K562 (cell line): ENCODE results near the gene UBR3.

ENCODE experiments used
- CHD7 ChIP-seq: fragments of 200-600 bp; sonication (generic); IDR thresholded peaks from one replicate; pipeline ENCODE4 v1.6.1; 2012; ENCODE audit warnings: mild to moderate bottlenecking, low read depth, low read length, inconsistent platforms
- EGR1 ChIP-seq: fragments of 450-650 bp; conservative IDR thresholded peaks from 2 replicates; pipeline ENCODE4 v1.6.1; 2017; ENCODE audit warnings: mild to moderate bottlenecking
- ELF2 ChIP-seq: fragments of 250-450 bp; sonication (Bioruptor Pico); IDR thresholded peaks from 2 replicates; pipeline ENCODE4 v1.5.0; 2021; ENCODE audit warnings: mild to moderate bottlenecking
- JUNB ChIP-seq: fragments of 450-650 bp; formaldehyde crosslinking; conservative IDR thresholded peaks from 2 replicates; pipeline ENCODE4 v1.4.0; 2020; ENCODE audit warnings: mild to moderate bottlenecking
- MGA ChIP-seq: fragments of 450-650 bp; IDR thresholded peaks from 2 replicates; pipeline ENCODE4 v1.6.1; 2016; ENCODE audit warnings: mild to moderate bottlenecking, moderate library complexity
- POLR2A ChIP-seq: fragments of 450-650 bp; conservative IDR thresholded peaks from 2 replicates; pipeline ENCODE4 v1.6.1; 2016
- RAD21 ChIP-seq, 2 experiments: fragments of 250-450 bp in 1 of 2; fragments of 450-650 bp in 1 of 2; sonication (Bioruptor Pico) in 1 of 2; formaldehyde crosslinking in 1 of 2; IDR thresholded peaks in 1 of 2; conservative IDR thresholded peaks in 1 of 2; 2 replicates each; pipeline versions ENCODE4 v1.4.0 to v1.8.0; 2020 to 2022; ENCODE audit warnings: mild to moderate bottlenecking in 2 of 2, moderate library complexity in 1 of 2
- SP1 ChIP-seq: sonication (generic); formaldehyde crosslinking; IDR thresholded peaks from 2 replicates; pipeline ENCODE4 v1.8.1; 2022; ENCODE audit warnings: mild to moderate bottlenecking, missing genetic modification reagents
- TAF1 ChIP-seq: IDR thresholded peaks from 2 replicates; pipeline ENCODE4 v1.6.1; 2011; ENCODE audit warnings: mild to moderate bottlenecking, low read length, moderate library complexity; ENCODE audit not compliant: insufficient read depth, control insufficient read depth, severe bottlenecking; ENCODE audit errors: extremely low read depth
- TAF15 ChIP-seq: fragments of 200-400 bp; formaldehyde crosslinking; IDR thresholded peaks from 2 replicates; pipeline ENCODE4 v1.6.1; 2017; ENCODE audit warnings: mild to moderate bottlenecking, low read depth, low read length, moderate library complexity
- ZNF586 ChIP-seq: fragments of 450-650 bp; formaldehyde crosslinking; conservative IDR thresholded peaks from 2 replicates; pipeline ENCODE4 v1.4.0; 2020; ENCODE audit warnings: mild to moderate bottlenecking, moderate library complexity

- TF ChIP-seq ELF2 (CRISPR knock-in tag): no peak
- no peak for TF ChIP-seq ZNF586 (CRISPR knock-in tag)
- no peak for TF ChIP-seq CHD7
- no peak for TF ChIP-seq SP1
- TF ChIP-seq MGA: no peak
- TF ChIP-seq TAF1: no peak
- no peak for TF ChIP-seq TAF15
- TF ChIP-seq EGR1: no peak
- no peak for TF ChIP-seq POLR2A
- TF ChIP-seq JUNB (CRISPR knock-in tag): no peak
- no peak for TF ChIP-seq RAD21 (CRISPR knock-in tag; conservative IDR thresholded peaks at IDR 0.05 in 1 of 2, IDR thresholded peaks at IDR 0.05 in 1 of 2)
Measured at GRCh38 chr2:170019060-170019805, 192.0 kb downstream of the UBR3 start.
